Stimulated activated naive B cell treated with anti-CD40 and anti-IgM and Interleukin-4, amounts not matched to agents 10 μg/mL and 1 μg/mL and 100 μg/mL, for 72 hours (primary cell): ENCODE measurements around the gene RGS11.

Experiments
- ATAC-seq, 2 donors: fragments of 150-1000 bp; cut with Tn5 transposase; replicated peaks; 2 replicates each; pipeline ENCODE4 v1.10.0; 2021; ENCODE audit warnings: moderate library complexity in 1 of 2
- DNase-seq: peaks from one replicate; pipeline ENCODE4 v3.0.0; 2021
- H3K27ac Mint-ChIP-seq: one replicate; pipeline ENCODE4 v1.8.0; 2022; ENCODE audit warnings: mild to moderate bottlenecking, mixed read lengths
- H3K27me3 Mint-ChIP-seq, 2 donors: one replicate each; pipeline ENCODE4 v1.8.0; 2022; ENCODE audit warnings: mixed read lengths in 2 of 2
- H3K36me3 Mint-ChIP-seq, 2 donors: one replicate each; pipeline ENCODE4 v1.8.0; 2022; ENCODE audit warnings: mixed read lengths in 2 of 2, mild to moderate bottlenecking in 1 of 2
- H3K4me1 Mint-ChIP-seq, 2 donors: one replicate each; pipeline ENCODE4 v1.8.0; 2022; ENCODE audit warnings: mixed read lengths in 2 of 2, mild to moderate bottlenecking in 1 of 2
- H3K4me3 Mint-ChIP-seq, 2 donors: one replicate each; pipeline ENCODE4 v1.8.0; 2022; ENCODE audit warnings: mild to moderate bottlenecking in 2 of 2, mixed read lengths in 2 of 2, moderate library complexity in 1 of 2
- H3K9me3 Mint-ChIP-seq, 2 donors: one replicate each; pipeline ENCODE4 v1.8.0; 2022; ENCODE audit warnings: mixed read lengths in 2 of 2, mild to moderate bottlenecking in 1 of 2

The RGS11 gene

GRCh38 chr16:290015-290680 lies 14.4 kb upstream of the RGS11 start:
- H3K9me3 Mint-ChIP-seq = no peaks in the 10 kb centered on the region
- H3K27ac Mint-ChIP-seq = no peak overlapping the region
- ATAC-seq (no peak), DNase-seq (no peak)
- H3K36me3 Mint-ChIP-seq = peaks cover 56 to 66% of the 10 kb centered on the region in 2 donors
- peaks cover 0 to 2% of the 10 kb centered on the region in 2 donors for H3K4me1 Mint-ChIP-seq
- no peaks in the 10 kb centered on the region for H3K27me3 Mint-ChIP-seq
- H3K4me3 Mint-ChIP-seq = no peak overlapping the region

DNA sequence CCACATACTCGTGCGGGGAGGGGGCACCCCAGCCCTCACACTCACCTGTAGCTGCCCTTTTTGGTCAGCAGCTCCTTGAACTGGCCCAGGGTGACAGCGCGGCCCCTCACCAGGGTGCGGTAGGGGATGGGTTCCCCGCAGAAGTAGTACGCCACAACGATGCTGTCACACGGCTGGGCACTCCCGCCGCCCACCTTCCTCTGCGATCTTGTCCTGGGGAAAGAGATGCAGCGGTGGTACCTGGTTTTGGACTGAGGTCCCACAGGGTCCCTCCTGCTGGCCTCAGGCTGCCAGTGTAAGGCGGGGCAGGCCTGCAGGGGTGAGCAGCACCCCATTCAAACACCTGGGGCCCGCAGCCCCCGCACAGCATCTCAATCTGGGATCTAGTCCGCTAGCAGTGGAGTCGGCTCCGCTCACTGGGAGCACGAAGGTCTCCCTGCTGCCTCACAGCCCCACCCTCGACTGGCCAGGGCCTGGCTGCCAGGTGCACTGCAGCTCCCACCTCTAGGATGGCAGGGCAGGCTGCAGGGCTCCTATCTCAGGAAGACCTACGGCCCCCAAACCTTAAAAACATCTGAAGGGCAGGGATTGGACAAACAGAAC lies 13.8 kb upstream of the RGS11 start:
- Mint-ChIP-seq H3K27me3 (no peaks in the 10 kb centered on the region), H3K9me3 (no peaks in the 10 kb centered on the region), H3K27ac (no peak overlapping the region), H3K4me3 (no peak overlapping the region), H3K4me1 (peaks cover 0 to 2% of the 10 kb centered on the region in 2 donors), H3K36me3 (peaks cover 59 to 71% of the 10 kb centered on the region in 2 donors)
- no peak for ATAC-seq
- DNase-seq = no peak

DNA sequence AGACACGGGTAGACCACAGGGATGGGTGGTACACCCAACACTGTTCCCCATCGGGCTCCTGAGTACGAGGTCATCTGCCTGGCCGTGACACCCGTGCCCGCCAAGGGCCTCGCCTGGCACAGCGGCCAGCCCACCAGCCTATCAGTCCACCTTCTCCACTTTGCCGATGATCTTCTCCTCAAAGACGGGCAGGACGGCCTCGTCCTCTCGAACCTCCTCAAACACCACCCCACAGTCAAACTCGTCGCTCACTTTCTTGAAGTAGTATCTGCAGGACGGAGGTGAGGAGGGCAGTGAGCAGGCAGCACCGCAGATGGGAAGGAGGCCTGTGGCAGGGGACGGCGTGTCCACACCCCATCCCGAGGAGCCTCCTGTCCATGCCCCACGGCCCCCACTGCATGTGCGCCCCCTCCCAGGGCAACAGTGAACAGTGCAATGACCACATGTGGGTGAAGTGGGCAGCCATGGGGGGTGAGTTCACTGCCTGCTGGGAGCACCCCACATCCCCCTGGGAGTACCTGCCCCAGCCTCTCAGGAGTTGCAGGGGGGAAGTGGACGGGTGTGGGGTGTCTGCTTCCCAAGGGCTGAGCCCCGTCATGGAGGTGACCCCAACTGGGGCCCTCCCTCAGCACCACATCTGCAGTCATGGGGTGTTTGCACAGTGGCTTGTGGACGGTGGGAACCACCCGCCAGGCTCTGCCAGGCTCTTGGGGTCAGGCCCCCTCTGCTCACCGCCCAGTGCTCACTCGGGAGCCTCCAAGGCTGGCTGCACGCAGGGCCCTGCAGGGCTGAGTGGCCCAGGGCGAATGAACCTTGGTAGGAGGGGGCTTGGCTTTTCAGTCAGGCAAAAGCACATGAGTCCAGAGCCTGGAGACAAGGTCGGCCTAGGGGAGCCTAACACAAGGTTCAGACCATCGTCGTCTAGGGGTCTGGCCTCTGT lies 12.5 kb upstream of the RGS11 start:
- H3K36me3 Mint-ChIP-seq = peaks cover 55 to 65% of the 10 kb centered on the region in 2 donors
- H3K27ac Mint-ChIP-seq = no peak overlapping the region
- no peak for DNase-seq
- H3K27me3 Mint-ChIP-seq = no peaks in the 10 kb centered on the region
- no peaks in the 10 kb centered on the region for H3K9me3 Mint-ChIP-seq
- H3K4me3 Mint-ChIP-seq = no peak overlapping the region
- peaks cover 0 to 2% of the 10 kb centered on the region in 2 donors for H3K4me1 Mint-ChIP-seq
- no peak for ATAC-seq

- ATAC-seq (no peak), DNase-seq (no peak)
- Mint-ChIP-seq H3K36me3 (peaks cover 49 to 59% of the 10 kb centered on the region in 2 donors), H3K9me3 (no peaks in the 10 kb centered on the region), H3K4me1 (peaks cover 0 to 2% of the 10 kb centered on the region in 2 donors), H3K27ac (no peak overlapping the region), H3K27me3 (peaks cover 0 to 5% of the 10 kb centered on the region in 2 donors), H3K4me3 (no peak overlapping the region)
Measured at GRCh38 chr16:287298-287811, 11.6 kb upstream of the RGS11 start.

DNA sequence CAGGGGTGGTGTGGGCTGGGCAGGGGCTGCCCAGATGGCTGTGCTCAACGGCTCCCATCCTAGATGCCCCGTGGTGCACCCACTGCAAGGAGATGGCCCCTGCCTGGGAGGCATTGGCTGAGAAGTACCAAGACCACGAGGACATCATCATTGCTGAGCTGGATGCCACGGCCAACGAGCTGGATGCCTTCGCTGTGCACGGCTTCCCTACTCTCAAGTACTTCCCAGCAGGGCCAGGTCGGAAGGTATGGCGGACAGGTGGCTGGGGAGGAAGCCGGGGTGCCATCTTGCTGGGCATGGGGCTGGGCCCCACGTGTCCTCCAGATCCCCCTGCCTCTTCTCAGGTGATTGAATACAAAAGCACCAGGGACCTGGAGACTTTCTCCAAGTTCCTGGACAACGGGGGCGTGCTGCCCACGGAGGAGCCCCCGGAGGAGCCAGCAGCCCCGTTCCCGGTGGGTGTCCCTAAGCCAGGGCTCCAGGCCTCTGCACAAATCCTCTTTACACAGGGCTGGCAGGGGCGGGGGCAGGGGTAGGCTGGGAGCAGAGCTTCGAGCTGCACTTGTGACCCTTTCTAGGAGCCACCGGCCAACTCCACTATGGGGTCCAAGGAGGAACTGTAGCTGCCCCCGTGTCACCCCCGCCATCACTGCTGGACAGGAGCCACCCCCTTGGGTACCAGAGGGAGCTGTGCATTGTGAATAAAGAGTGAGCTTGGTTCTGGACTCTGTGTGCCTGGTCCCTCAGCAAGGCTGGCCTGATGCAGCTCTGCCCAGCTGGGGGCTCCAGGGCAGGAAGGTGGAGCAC lies 10.9 kb upstream of the RGS11 start:
- H3K27me3 Mint-ChIP-seq = peaks cover under 1 to 11% of the 10 kb centered on the region in 2 donors
- H3K4me3 Mint-ChIP-seq = no peak overlapping the region
- H3K36me3 Mint-ChIP-seq = peaks cover 46 to 53% of the 10 kb centered on the region in 2 donors
- H3K27ac Mint-ChIP-seq = no peak overlapping the region
- H3K4me1 Mint-ChIP-seq = peaks cover 0 to 2% of the 10 kb centered on the region in 2 donors
- ATAC-seq (no peak), DNase-seq (no peak)
- H3K9me3 Mint-ChIP-seq = no peaks in the 10 kb centered on the region

- ATAC-seq = no peak
- peaks cover 2 to 9% of the 10 kb centered on the region in 2 donors for H3K4me1 Mint-ChIP-seq
Measured at GRCh38 chr16:285146-286055, 9.7 kb upstream of the RGS11 start.

DNA sequence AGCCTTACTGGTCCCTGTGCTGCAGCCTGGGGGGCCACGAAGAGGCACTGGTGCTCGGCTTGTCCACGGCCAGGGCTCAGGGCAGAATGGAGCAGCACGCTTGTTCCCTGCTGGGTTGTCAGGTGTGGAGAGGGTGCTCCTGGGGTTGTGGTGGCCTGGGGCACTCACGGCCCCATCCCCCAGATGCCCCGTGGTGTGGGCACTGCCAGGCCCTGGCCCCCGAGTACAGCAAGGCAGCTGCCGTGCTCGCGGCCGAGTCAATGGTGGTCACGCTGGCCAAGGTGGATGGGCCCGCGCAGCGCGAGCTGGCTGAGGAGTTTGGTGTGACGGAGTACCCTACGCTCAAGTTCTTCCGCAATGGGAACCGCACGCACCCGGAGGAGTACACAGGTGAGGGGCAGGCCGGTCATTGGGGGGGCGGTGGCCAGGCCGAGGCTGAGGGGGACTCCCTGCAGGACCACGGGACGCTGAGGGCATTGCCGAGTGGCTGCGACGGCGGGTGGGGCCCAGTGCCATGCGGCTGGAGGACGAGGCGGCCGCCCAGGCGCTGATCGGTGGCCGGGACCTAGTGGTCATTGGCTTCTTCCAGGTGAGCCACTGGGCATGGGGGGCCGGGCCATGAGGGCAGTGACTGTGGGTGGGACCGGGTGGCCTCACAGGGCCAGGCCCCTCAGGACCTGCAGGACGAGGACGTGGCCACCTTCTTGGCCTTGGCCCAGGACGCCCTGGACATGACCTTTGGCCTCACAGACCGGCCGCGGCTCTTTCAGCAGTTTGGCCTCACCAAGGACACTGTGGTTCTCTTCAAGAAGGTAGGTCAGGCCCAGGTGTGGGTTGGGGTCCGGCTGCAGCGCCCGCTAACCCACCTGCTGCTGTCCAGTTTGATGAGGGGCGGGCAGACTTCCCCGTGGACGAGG lies 8.7 kb upstream of the RGS11 start:
- DNase-seq (no peak), ATAC-seq (no peak)
- H3K36me3 Mint-ChIP-seq = peaks cover 29 to 34% of the 10 kb centered on the region in 2 donors
- peak overlapping the region; percentile 28 for H3K27ac Mint-ChIP-seq
- no peaks in the 10 kb centered on the region for H3K9me3 Mint-ChIP-seq
- H3K4me1 Mint-ChIP-seq = peaks cover 2 to 9% of the 10 kb centered on the region in 2 donors
- peaks cover 9 to 23% of the 10 kb centered on the region in 2 donors for H3K27me3 Mint-ChIP-seq
- no peak overlapping the region for H3K4me3 Mint-ChIP-seq

More at GRCh38 chr16:285146-286055, 9.7 kb upstream of the RGS11 start:
- Mint-ChIP-seq H3K27ac (no peak overlapping the region), H3K9me3 (no peaks in the 10 kb centered on the region), H3K27me3 (peaks cover 9 to 21% of the 10 kb centered on the region in 2 donors), H3K36me3 (peaks cover 33 to 41% of the 10 kb centered on the region in 2 donors), H3K4me3 (no peak overlapping the region)
- no peak for DNase-seq

DNA sequence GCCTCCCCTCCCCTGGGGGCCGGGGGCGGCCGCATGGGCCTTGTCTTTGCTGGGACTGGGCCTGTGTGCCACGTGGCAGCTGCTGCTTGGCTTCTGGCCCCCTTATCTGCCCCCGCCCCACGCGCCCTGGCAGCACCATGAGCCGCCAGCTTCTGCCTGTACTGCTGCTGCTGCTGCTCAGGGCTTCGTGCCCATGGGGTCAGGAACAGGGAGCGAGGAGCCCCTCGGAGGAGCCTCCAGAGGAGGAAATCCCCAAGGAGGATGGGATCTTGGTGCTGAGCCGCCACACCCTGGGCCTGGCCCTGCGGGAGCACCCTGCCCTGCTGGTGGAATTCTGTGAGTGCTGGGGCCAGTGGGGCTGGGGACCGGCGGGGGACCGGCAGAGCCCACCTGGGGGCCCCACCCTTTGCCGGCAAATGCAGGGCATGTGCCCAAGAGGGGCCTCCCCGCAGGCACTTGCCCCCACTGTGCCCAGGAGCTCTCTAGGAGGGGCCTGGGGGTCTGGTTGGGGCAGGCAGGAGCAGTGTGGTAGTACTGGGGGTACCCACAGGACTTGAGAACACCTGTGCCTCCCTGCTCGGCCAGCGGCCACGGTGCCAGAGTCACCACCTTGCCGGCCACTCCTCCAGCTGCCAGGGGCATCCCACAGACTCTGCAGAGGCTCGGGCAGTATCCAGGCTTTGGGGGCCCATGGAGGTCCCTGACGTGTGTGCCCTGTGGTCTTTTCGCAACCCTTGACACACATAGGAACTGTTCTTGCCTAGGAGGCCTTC lies 7.5 kb upstream of the RGS11 start, which contains the start of gene PDIA2:
TSS of gene PDIA2 (plus strand) at position 132 of the 773 bp plus-strand sequence. CDS start at position 138, 6 bp downstream.
- peaks cover 4 to 17% of the 10 kb centered on the region in 2 donors for H3K4me1 Mint-ChIP-seq
- H3K27me3 Mint-ChIP-seq = peaks cover 16 to 35% of the 10 kb centered on the region in 2 donors
- H3K27ac Mint-ChIP-seq = no peak within 1 kb of the TSS
- DNase-seq (no peak), ATAC-seq (no peak)
- H3K36me3 Mint-ChIP-seq = peaks cover 24 to 30% of the 10 kb centered on the region in 2 donors
- no peak within 1 kb of the TSS for H3K4me3 Mint-ChIP-seq
- no peaks in the 10 kb centered on the region for H3K9me3 Mint-ChIP-seq

- Mint-ChIP-seq H3K27ac (no peak overlapping the region), H3K9me3 (no peaks in the 10 kb centered on the region), H3K4me3 (no peak overlapping the region), H3K27me3 (peaks cover 17 to 37% of the 10 kb centered on the region in 2 donors), H3K36me3 (peaks cover 19 to 23% of the 10 kb centered on the region in 2 donors), H3K4me1 (peaks cover 2 to 17% of the 10 kb centered on the region in 2 donors)
- DNase-seq (no peak), ATAC-seq (no peak)
Measured at GRCh38 chr16:282491-282890, 6.7 kb upstream of the RGS11 start.

- Mint-ChIP-seq H3K27ac (no peak overlapping the region), H3K36me3 (peaks cover 17 to 19% of the 10 kb centered on the region in 2 donors), H3K4me3 (no peak overlapping the region), H3K9me3 (no peaks in the 10 kb centered on the region), H3K27me3 (peaks cover 24 to 44% of the 10 kb centered on the region in 2 donors), H3K4me1 (peaks cover 2 to 17% of the 10 kb centered on the region in 2 donors)
- no peak for ATAC-seq
- no peak for DNase-seq
Measured at GRCh38 chr16:281660-282255, 6.0 kb upstream of the RGS11 start.

GRCh38 chr16:280991-281659 lies 5.4 kb upstream of the RGS11 start:
- Mint-ChIP-seq H3K27ac (no peak overlapping the region), H3K9me3 (no peaks in the 10 kb centered on the region), H3K4me3 (no peak overlapping the region), H3K4me1 (peaks cover 4 to 22% of the 10 kb centered on the region in 2 donors), H3K27me3 (peaks cover 30 to 51% of the 10 kb centered on the region in 2 donors), H3K36me3 (peaks cover 11 to 13% of the 10 kb centered on the region in 2 donors)
- ATAC-seq (no peak), DNase-seq (no peak)
